HEK293T (cell line): ENCODE data around the gene CDH4.

Experiments
- BHLHE40 ChIP-seq: fragments of 450-650 bp; IDR thresholded peaks from 2 replicates; pipeline ENCODE4 v1.6.1; 2016; ENCODE audit warnings: mild to moderate bottlenecking, moderate library complexity, borderline replicate concordance
- FOXK2 ChIP-seq: fragments of 450-650 bp; IDR thresholded peaks from 2 replicates; pipeline ENCODE4 v1.6.1; 2016; ENCODE audit warnings: mild to moderate bottlenecking
- FOXM1 ChIP-seq: fragments of 450-650 bp; IDR thresholded peaks from 2 replicates; pipeline ENCODE4 v1.6.1; 2017; ENCODE audit warnings: mild to moderate bottlenecking, borderline replicate concordance
- L3MBTL2 ChIP-seq: fragments of 450-650 bp; conservative IDR thresholded peaks from 2 replicates; pipeline ENCODE4 v1.6.1; 2016; ENCODE audit warnings: mild to moderate bottlenecking
- SP1 ChIP-seq: fragments of 450-650 bp; IDR thresholded peaks from 2 replicates; pipeline ENCODE4 v1.6.1; 2017
- ZNF384 ChIP-seq: fragments of 450-650 bp; IDR thresholded peaks from 2 replicates; pipeline ENCODE4 v1.6.1; 2016

- no peak for TF ChIP-seq FOXM1
- no peak for TF ChIP-seq SP1
- no peak for TF ChIP-seq L3MBTL2
- no peak for TF ChIP-seq FOXK2
- TF ChIP-seq BHLHE40 = no peak
- no peak for TF ChIP-seq ZNF384
These were observed 609.2 kb downstream of the CDH4 start for GRCh38 chr20:61861054-61861841.
